ENCODE results near the gene LRRC4B. TPM values are rescaled to one million over a fixed set of nuclear protein-coding genes. Genes with fewer than 3 reads are reported as not detected.
"Not testable (repeated sequence)": the region's sequence is repeated elsewhere in the genome, so short reads cannot be mapped to it uniquely, and the experiment has no call there.

The LRRC4B gene
- total and polyA plus RNA-seq, 2 experiments from 2014 or later, result 5.8 to 56.4 TPM

GRCh38 chr19:50601407-50602088 is 33.3 kb upstream of the LRRC4B start:
- TF ChIP-seq, protein P1, sequence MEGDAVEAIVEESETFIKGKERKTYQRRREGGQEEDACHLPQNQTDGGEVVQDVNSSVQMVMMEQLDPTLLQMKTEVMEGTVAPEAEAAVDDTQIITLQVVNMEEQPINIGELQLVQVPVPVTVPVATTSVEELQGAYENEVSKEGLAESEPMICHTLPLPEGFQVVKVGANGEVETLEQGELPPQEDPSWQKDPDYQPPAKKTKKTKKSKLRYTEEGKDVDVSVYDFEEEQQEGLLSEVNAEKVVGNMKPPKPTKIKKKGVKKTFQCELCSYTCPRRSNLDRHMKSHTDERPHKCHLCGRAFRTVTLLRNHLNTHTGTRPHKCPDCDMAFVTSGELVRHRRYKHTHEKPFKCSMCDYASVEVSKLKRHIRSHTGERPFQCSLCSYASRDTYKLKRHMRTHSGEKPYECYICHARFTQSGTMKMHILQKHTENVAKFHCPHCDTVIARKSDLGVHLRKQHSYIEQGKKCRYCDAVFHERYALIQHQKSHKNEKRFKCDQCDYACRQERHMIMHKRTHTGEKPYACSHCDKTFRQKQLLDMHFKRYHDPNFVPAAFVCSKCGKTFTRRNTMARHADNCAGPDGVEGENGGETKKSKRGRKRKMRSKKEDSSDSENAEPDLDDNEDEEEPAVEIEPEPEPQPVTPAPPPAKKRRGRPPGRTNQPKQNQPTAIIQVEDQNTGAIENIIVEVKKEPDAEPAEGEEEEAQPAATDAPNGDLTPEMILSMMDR (IDR thresholded peaks at IDR 0.05; ENCODE audit: low read depth, low read length), result no peak
- Histone ChIP-seq H3K4me1 (ENCODE audit: low read depth) (peaks cover 8% of the 10 kb centered on the region), H3K27me3 (peaks cover 3% of the 10 kb centered on the region), H3K4me3 (no peak overlapping the region), H3K27ac (no peak overlapping the region), H3K36me3 (no peaks in the 10 kb centered on the region), H3K9me3 (ENCODE audit: low read depth) (no peaks in the 10 kb centered on the region)
- DNase-seq (ENCODE audit: low read depth in 1 of 2, low spot score in 1 of 2), result peak in 1 of 2 donors; percentile 41

GRCh38 chr19:50599427-50599826 is 31.2 kb upstream of the LRRC4B start:
- no peak for DNase-seq (ENCODE audit: low read depth in 1 of 2, low spot score in 1 of 2)
- Histone ChIP-seq H3K27me3 (no peaks in the 10 kb centered on the region), H3K9me3 (ENCODE audit: low read depth) (no peaks in the 10 kb centered on the region), H3K36me3 (no peaks in the 10 kb centered on the region), H3K4me3 (no peak overlapping the region), H3K4me1 (ENCODE audit: low read depth) (peaks cover 8% of the 10 kb centered on the region), H3K27ac (no peak overlapping the region)
- TF ChIP-seq, protein P1 (IDR thresholded peaks at IDR 0.05; ENCODE audit: low read depth, low read length), result no peak

GRCh38 chr19:50590191-50590590 is 22.0 kb upstream of the LRRC4B start:
- Histone ChIP-seq H3K27ac (no peak overlapping the region), H3K36me3 (no peaks in the 10 kb centered on the region), H3K9me3 (ENCODE audit: low read depth) (no peaks in the 10 kb centered on the region), H3K4me3 (no peak overlapping the region), H3K4me1 (ENCODE audit: low read depth) (no peaks in the 10 kb centered on the region), H3K27me3 (peaks cover 2% of the 10 kb centered on the region)
- no peak for DNase-seq (ENCODE audit: low read depth in 1 of 2, low spot score in 1 of 2)
- TF ChIP-seq, protein P1 (IDR thresholded peaks at IDR 0.05; ENCODE audit: low read depth, low read length), result no peak

- Histone ChIP-seq H3K4me1 (ENCODE audit: low read depth) (peaks cover 13% of the 10 kb centered on the region), H3K27ac (peak overlapping the region; percentile 95)
- DNase-seq (ENCODE audit: low read depth in 1 of 2, low spot score in 1 of 2); H3K27me3 ChIP-seq; H3K9me3 ChIP-seq (ENCODE audit: low read depth); H3K36me3 ChIP-seq; H3K4me3 ChIP-seq: not testable (repeated sequence)
Measured at GRCh38 chr19:50581795-50582660, 13.8 kb upstream of the LRRC4B start.

DNA sequence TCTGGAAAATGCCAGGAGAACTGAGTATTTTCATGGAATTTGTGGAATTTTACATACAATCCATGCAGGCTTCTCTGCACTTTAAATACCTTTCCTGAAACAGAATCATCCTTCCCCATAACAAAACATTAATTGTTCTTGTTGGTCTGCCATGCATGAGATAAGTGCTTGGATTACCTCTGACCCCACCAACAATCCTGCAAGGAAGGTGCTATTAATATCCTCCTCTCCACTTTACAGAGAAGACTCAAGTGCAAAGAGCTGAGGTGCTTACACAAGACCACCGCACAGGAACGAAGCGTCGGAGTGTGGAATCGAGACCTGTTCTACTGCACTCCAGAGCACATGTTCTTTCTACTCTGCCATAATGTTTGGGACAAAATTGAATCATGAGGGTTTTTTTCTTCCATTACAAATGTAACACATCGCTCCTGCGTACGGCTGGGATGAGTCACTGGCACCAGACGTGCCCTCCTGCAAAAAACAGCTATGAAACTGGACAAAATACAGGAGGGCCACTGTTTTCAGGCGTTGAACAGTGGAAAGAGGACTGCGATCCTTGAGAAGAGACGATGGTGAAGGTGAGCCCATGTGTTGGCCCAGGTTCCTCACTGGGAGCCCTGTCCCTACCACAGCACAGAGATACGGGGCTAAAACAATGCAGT is 12.9 kb upstream of the LRRC4B start:
- peaks cover 13% of the 10 kb centered on the region for H3K4me1 ChIP-seq (ENCODE audit: low read depth)
- no peaks in the 10 kb centered on the region for H3K27me3 ChIP-seq
- TF ChIP-seq, protein P1 (IDR thresholded peaks at IDR 0.05; ENCODE audit: low read depth, low read length), result no peak
- H3K27ac ChIP-seq, result peak overlapping the region; percentile 95
- no peak overlapping the region for H3K4me3 ChIP-seq
- no peaks in the 10 kb centered on the region for H3K9me3 ChIP-seq (ENCODE audit: low read depth)
- DNase-seq (ENCODE audit: low read depth in 1 of 2, low spot score in 1 of 2), result peak in 1 of 2 donors; percentile 80
- no peaks in the 10 kb centered on the region for H3K36me3 ChIP-seq

All from cardiac muscle cell (in vitro differentiated cells and primary cell).